Activated CD8-positive, alpha-beta memory T cell treated with anti-CD3 and anti-CD28 coated beads for 36 hours (primary cell): ENCODE data around the gene MAPKAPK5. TPM values are rescaled to one million over a fixed set of nuclear protein-coding genes. Genes with fewer than 3 reads are reported as not detected.
"Not testable (repeated sequence)": the region's sequence is repeated elsewhere in the genome, so short reads cannot be mapped to it uniquely, and the experiment has no call there.

ENCODE experiments used
- CTCF ChIA-PET: fragments of 350-600 bp; sonication (Branson Sonifier 250); formaldehyde crosslinking; loops from one replicate; lab custom pipeline; 2021; ENCODE audit warnings: antibody characterized with exemption; lab: Charles Lee
- POLR2A ChIA-PET: fragments of 350-600 bp; sonication (Branson Sonifier 250); formaldehyde crosslinking; loops from one replicate; lab custom pipeline; 2021; ENCODE audit warnings: antibody characterized with exemption; lab: Charles Lee
- total RNA-seq, 2 experiments: library from RNA; stranded (reverse); gene quantifications; one replicate each; pipeline ENCODE4 v1.2.3, GENCODE V29; 2021

The MAPKAPK5 gene, protein sequence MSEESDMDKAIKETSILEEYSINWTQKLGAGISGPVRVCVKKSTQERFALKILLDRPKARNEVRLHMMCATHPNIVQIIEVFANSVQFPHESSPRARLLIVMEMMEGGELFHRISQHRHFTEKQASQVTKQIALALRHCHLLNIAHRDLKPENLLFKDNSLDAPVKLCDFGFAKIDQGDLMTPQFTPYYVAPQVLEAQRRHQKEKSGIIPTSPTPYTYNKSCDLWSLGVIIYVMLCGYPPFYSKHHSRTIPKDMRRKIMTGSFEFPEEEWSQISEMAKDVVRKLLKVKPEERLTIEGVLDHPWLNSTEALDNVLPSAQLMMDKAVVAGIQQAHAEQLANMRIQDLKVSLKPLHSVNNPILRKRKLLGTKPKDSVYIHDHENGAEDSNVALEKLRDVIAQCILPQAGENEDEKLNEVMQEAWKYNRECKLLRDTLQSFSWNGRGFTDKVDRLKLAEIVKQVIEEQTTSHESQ
- 10 to 100 TPM; 68.2 to 73.7 TPM for total RNA-seq

DNA sequence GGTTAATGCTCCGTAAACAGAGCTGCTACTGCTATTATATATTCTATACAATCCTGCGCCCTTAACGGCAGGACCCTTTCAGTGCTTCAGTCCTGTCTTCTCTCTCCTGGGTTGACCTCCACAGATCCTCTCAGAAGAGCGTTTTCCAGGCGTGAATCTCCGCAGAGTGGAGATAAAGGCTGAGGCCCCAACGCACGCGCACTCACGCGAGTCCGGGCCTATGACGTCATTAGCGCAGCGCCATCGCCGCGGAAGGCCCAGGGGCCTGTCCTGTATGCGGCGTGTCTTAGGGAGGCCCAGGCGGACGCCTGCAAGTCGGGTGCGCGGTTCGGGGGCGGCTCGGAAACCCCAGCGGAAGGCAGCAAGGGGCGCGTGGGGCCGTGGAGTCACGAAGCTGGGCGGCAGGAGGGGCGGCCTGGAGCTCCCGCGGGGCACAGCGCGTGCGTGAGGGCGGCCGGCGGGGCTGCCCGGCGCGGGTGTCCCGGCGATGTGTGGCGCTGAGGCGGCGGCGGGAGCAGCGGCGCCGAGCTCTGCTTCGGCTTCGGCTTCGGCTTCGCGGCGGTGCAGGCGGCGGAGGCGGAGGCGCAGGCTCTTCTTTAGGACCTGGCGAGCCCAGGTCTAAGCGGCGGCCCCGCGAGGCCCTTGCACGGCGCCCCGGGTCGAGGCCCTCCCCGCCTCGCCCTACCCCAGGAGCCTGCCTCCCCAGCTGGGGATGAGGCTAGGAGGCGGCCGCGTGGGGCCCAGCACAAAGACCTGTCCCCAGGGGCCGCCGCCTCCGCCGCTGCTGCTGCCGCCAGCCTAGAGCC lies at the start of gene MAPKAPK5:
MAPKAPK5 (plus strand) TSS at position 479 of the 806 bp plus-strand sequence. CDS start 506 bp downstream, outside the sequence.
- ChIA-PET POLR2A (interaction anchor here (0.5 to 1.1 kb wide), 8 partner anchors 28 to 950 kb away, joined by 3 to 7 read pairs (median 4); no protein-coding TSS in a partner anchor), CTCF (interaction anchor here (1.2 kb wide), 1 partner anchor 29 kb away, joined by 5 read pairs; no protein-coding TSS in a partner anchor)

DNA sequence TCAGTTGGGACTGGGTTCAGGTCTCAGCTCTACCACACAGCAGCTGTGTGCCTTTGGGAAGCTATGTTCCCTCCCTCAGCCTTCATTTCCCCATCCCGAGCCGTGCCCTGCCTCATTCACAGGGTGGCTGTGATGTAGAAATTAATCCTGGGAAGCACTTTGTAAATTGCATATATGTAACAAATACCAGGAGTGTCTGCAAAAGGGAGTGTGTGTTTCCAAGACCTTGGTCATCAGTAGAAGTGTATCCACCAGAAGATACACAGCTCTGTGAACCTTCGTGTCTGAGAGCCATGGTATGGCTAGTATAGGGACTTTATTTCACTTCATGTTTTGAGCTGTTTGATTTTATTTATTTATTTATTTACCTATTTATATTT lies 49.2 kb upstream of the MAPKAPK5 start:
- ChIA-PET CTCF (interaction anchor here (0.6 kb wide), 1 partner anchor 9 kb away, joined by 4 read pairs; no protein-coding TSS in a partner anchor), POLR2A (no interaction called here)

GRCh38 chr12:111798182-111798581 lies 43.8 kb upstream of the MAPKAPK5 start:
- CTCF ChIA-PET = interaction anchor here (2.2 kb wide), 1 partner anchor 15 kb away, joined by 6 read pairs; no protein-coding TSS in a partner anchor
- POLR2A ChIA-PET = no interaction called here

GRCh38 chr12:111799758-111800157 lies 42.3 kb upstream of the MAPKAPK5 start:
- POLR2A ChIA-PET = no interaction called here
- CTCF ChIA-PET = interaction anchor here (2.2 kb wide), 1 partner anchor 13 kb away, joined by 6 read pairs; no protein-coding TSS in a partner anchor

GRCh38 chr12:111803038-111803626 lies 38.9 kb upstream of the MAPKAPK5 start:
- ChIA-PET CTCF (interaction anchor here (0.5 kb wide), 1 partner anchor 111 kb away, joined by 3 read pairs; no protein-coding TSS in a partner anchor), POLR2A (no interaction called here)

DNA sequence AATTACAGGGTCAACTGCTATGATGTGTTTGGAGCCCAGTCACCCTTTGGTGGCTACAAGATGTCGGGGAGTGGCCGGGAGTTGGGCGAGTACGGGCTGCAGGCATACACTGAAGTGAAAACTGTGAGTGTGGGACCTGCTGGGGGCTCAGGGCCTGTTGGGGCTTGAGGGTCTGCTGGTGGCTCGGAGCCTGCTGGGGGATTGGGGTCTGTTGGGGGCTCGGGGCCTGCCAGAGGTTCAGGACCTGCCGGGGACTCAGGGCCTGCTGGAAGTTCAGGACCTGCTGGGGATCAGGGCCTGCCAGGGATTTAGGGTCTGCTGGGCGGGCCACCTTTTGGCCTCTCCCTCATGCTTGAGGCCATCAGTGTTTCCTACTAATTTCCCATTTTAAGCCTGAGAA lies 38.2 kb upstream of the MAPKAPK5 start:
- ChIA-PET CTCF (no interaction called here), POLR2A (no interaction called here)

DNA sequence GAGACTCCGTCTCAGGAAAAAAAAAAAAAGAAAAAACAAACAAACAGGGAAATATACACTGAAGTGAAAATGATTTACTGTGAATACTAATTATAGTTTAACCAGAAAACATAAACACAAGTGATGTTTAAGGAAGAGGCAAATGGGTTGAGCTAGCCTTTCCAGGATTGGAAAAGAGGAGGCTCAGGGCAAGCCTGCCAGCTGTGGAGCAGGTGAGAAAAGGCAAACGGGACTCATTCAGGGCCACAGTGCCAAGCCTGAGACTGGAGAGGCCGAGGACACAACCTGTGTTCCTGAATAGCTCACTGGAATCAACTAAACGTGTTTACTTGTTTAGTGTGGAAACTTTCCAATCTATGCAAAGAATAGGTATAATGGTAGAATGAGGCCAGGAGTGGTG lies 35.7 kb upstream of the MAPKAPK5 start:
- POLR2A ChIA-PET = no interaction called here
- CTCF ChIA-PET = no interaction called here

GRCh38 chr12:111807232-111807631 lies 34.8 kb upstream of the MAPKAPK5 start:
- ChIA-PET CTCF (no interaction called here), POLR2A (no interaction called here)

- CTCF ChIA-PET = interaction anchor here (0.6 to 1.3 kb wide), 17 partner anchors 13 to 693 kb away, joined by 3 to 8 read pairs (median 4); partner anchors contain the start of genes ACAD10, BRAP and MAPKAPK5
Measured at GRCh38 chr12:111812881-111813741, 28.9 kb upstream of the MAPKAPK5 start.

DNA sequence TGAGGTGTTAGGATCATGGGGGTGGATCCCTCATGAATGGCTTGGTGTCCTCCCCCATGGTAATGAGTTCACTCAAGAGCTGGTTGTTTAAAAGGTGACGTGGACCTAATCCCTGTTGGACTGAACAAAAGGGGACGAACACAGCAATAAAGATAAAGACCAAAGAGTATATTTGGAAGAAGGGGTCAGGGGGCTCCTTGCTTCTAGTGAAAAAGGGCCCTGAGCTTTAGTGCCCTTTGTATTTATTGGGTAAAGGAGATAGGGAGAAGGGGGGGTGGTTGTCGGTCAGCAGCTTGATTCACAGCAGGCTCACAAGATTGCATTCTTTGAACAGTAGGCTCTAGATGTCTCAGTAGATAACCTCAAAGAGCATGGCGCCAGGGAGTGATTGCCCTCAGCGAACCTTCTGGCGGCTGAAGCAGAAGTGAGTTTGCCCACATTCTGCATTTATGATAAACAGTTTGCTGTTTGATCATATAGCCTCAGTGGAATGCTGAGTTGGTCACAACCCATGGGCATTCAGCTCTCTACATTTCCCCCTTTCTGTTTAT lies 25.9 kb upstream of the MAPKAPK5 start:
- CTCF ChIA-PET = interaction anchor here (0.9 kb wide), 1 partner anchor 24 kb away, joined by 3 read pairs; no protein-coding TSS in a partner anchor
- POLR2A ChIA-PET = no interaction called here

More at GRCh38 chr12:111812881-111813741, 28.9 kb upstream of the MAPKAPK5 start:
- POLR2A ChIA-PET = interaction anchor here (0.6 kb wide), 1 partner anchor 48 kb away, joined by 4 read pairs; no protein-coding TSS in a partner anchor

DNA sequence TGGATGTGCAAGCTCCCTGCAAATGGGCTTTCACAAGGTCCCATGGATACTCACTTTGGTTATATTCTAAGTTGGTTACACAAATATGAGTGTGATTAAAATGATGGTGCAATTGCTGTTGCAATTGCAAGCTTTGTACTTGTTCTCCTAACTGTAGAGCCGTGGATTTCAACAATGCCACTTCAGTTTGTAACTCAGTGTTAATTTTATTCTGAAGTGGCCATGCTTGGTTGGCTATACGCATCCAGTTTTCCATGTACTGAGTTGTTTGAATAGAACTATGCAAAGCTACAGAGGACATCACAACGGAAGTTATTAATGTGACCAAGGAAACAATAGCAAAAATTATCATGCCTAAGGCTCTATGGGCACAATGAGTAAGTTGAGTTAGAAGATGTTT lies 25.1 kb upstream of the MAPKAPK5 start:
- CTCF ChIA-PET, POLR2A ChIA-PET: not testable (repeated sequence)

GRCh38 chr12:111818340-111818739 lies 23.7 kb upstream of the MAPKAPK5 start:
- CTCF ChIA-PET = no interaction called here
- POLR2A ChIA-PET = interaction anchor here (0.6 kb wide), 1 partner anchor 127 kb away, joined by 3 read pairs; no protein-coding TSS in a partner anchor

- POLR2A ChIA-PET = no interaction called here
- CTCF ChIA-PET = interaction anchor here (0.7 kb wide), 1 partner anchor 69 kb away, joined by 4 read pairs; no protein-coding TSS in a partner anchor
Measured at GRCh38 chr12:111819191-111820158, 22.6 kb upstream of the MAPKAPK5 start.

- CTCF ChIA-PET, POLR2A ChIA-PET: not testable (repeated sequence)
Measured at GRCh38 chr12:111820828-111821227, 21.2 kb upstream of the MAPKAPK5 start.

GRCh38 chr12:111822886-111823285 lies 19.1 kb upstream of the MAPKAPK5 start:
- CTCF ChIA-PET = interaction anchor here (0.6 kb wide), 2 partner anchors 202 to 345 kb away, joined by 3 to 4 read pairs; no protein-coding TSS in a partner anchor

DNA sequence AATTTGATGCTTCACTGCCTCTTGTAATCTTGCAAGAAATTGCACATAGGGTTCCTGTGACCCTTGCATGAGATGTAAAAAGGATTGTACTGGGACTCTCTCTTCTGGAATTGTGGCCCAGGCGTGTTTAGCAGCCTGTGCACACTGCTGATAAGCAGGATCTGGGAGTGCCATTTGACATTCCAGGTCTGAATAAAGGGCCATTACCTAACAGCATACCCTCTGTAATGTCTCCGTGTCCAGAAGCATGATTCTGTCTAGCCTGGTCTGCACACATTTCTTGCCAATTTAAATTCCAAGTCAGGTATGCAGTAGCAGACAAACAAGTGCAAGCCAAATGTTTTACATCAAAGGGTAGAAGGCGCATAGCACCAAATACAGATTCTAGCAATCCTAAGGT lies 18.1 kb upstream of the MAPKAPK5 start:
- CTCF ChIA-PET = no interaction called here
- POLR2A ChIA-PET = no interaction called here

More at GRCh38 chr12:111822886-111823285, 19.1 kb upstream of the MAPKAPK5 start:
- POLR2A ChIA-PET = no interaction called here
